GM12878 (cell line): ENCODE measurements around the gene GRIK4. TPM values are rescaled to one million over a fixed set of nuclear protein-coding genes. Genes with fewer than 3 reads are reported as not detected.
A peak's percentile ranks its signal among the peaks of the same experiment; 100 is the strongest.

Experiments used
- ATAC-seq: fragments of 200-7000 bp; cut with Tn5 transposase; 3 replicates; pipeline ENCODE4 v1.9.1; 2020; ENCODE audit warnings: mild to moderate bottlenecking, moderate library complexity
- BruUV-seq: library from RNA; stranded (reverse); fragments of 400-500 nt; replicated peaks from 2 replicates; lab custom pipeline; 2021; lab: Mats Ljungman, UMichigan
- CTCF ChIA-PET: fragments of 300-600 bp; sonication (Branson Sonifier 250); formaldehyde crosslinking; extraction: SDS; loops from one replicate; lab custom pipeline; 2021; ENCODE audit warnings: inconsistent platforms; lab: Yijun Ruan, JAX
- POLR2A ChIA-PET: fragments of 350-600 bp; formaldehyde crosslinking; extraction: SDS; loops from one replicate; lab custom pipeline; 2021; ENCODE audit warnings: inconsistent platforms; lab: Charles Lee
- RAD21 ChIA-PET: fragments of 300-600 bp; sonication (Branson Sonifier 250); formaldehyde crosslinking; loops from one replicate; lab custom pipeline; 2023; ENCODE audit warnings: antibody characterized with exemption; ENCODE audit not compliant: unreplicated experiment; lab: Charles Lee
- SMC1A ChIA-PET: fragments of 300-600 bp; sonication (Branson Sonifier 250); formaldehyde crosslinking; loops from one replicate; lab custom pipeline; 2023; ENCODE audit not compliant: unreplicated experiment, uncharacterized antibody; lab: Charles Lee
- DNase-seq: peaks from one replicate; pipeline ENCODE4 v3.0.0-alpha.2; 2011; ENCODE audit warnings: low read depth, low spot score
- FAIRE-seq: peaks from 3 replicates; lab custom pipeline; 2011; peaks lifted over from hg19 to GRCh38; lab: Jason Lieb, UNC
- H2AFZ ChIP-seq: 2 replicates; pipeline ENCODE4 v1.6.0; 2011; ENCODE audit warnings: low read depth, low read length, control low read depth; ENCODE audit not compliant: control insufficient read depth
- H3K27ac ChIP-seq: 2 replicates; pipeline ENCODE4 v1.5.1; 2011; ENCODE audit warnings: control low read depth; ENCODE audit not compliant: control insufficient read depth, insufficient read depth
- H3K27me3 ChIP-seq, 2 experiments: replicated peaks in 1 of 2; 2 replicates each; pipeline versions ENCODE4 v1.6.0 to v1.6.1; 2011; ENCODE audit warnings: low read length in 1 of 2; ENCODE audit not compliant: control insufficient read depth in 2 of 2, insufficient read depth in 2 of 2
- H3K36me3 ChIP-seq, 2 experiments: 2 replicates each; pipeline ENCODE4 v1.5.1; 2011; ENCODE audit warnings: low read length in 1 of 2; ENCODE audit not compliant: control insufficient read depth in 2 of 2, insufficient read depth in 2 of 2
- H3K4me1 ChIP-seq: 2 replicates; pipeline ENCODE4 v1.6.1; 2011; ENCODE audit warnings: mild to moderate bottlenecking, low read length, moderate library complexity, mixed read lengths; ENCODE audit not compliant: control insufficient read depth, insufficient read depth
- H3K4me2 ChIP-seq: 2 replicates; pipeline ENCODE4 v1.6.0; 2011; ENCODE audit warnings: control low read depth; ENCODE audit not compliant: control insufficient read depth, insufficient read depth
- H3K4me3 ChIP-seq: fragments of 200-600 bp; sonication (generic); 2 replicates; pipeline ENCODE4 v1.5.1; 2016
- H3K79me2 ChIP-seq: 2 replicates; pipeline ENCODE4 v1.6.0; 2011; ENCODE audit warnings: low read length; ENCODE audit not compliant: control insufficient read depth, insufficient read depth
- H3K9ac ChIP-seq: 2 replicates; pipeline ENCODE4 v1.8.0; 2011; ENCODE audit warnings: low read length, control low read depth, mixed read lengths; ENCODE audit not compliant: control insufficient read depth, insufficient read depth
- H3K9me3 ChIP-seq: replicated peaks from 3 replicates; pipeline ENCODE4 v1.5.1; 2011; ENCODE audit warnings: mild to moderate bottlenecking, low read length; ENCODE audit not compliant: control insufficient read depth, insufficient read depth
- H4K20me1 ChIP-seq: 2 replicates; pipeline ENCODE4 v1.6.0; 2011; ENCODE audit not compliant: control insufficient read depth, insufficient read depth
- CTCF ChIP-seq, 3 experiments: IDR thresholded peaks in 2 of 3; conservative IDR thresholded peaks in 1 of 3; 2 replicates each; pipeline ENCODE4 v1.5.1; 2011; ENCODE audit warnings: low read depth in 3 of 3, low read length in 3 of 3, mild to moderate bottlenecking in 3 of 3, control low read depth in 2 of 3, moderate library complexity in 2 of 3, inconsistent platforms in 1 of 3, mixed read lengths in 1 of 3; ENCODE audit not compliant: control insufficient read depth in 2 of 3, insufficient read depth in 1 of 3; ENCODE audit errors: extremely low read depth in 1 of 3
- ETV6 ChIP-seq, 2 experiments: fragments of 450-650 bp in 1 of 2; IDR thresholded peaks in 1 of 2; conservative IDR thresholded peaks in 1 of 2; 2 replicates each; pipeline ENCODE4 v1.6.1; 2014; ENCODE audit warnings: antibody characterized with exemption in 1 of 2, borderline replicate concordance in 1 of 2, low read depth in 1 of 2, mild to moderate bottlenecking in 1 of 2, moderate library complexity in 1 of 2
- NR2C2 ChIP-seq: IDR thresholded peaks from 2 replicates; pipeline ENCODE4 v1.6.1; 2011; ENCODE audit warnings: borderline replicate concordance, low read depth; ENCODE audit not compliant: control insufficient read depth, insufficient read length
- PRDM15 ChIP-seq: fragments of 450-650 bp; formaldehyde crosslinking; IDR thresholded peaks from 2 replicates; pipeline ENCODE4 v1.4.0; 2020; ENCODE audit warnings: mild to moderate bottlenecking, moderate library complexity
- ZNF687 ChIP-seq: fragments of 450-650 bp; IDR thresholded peaks from 2 replicates; pipeline ENCODE4 v1.6.1; 2017; ENCODE audit warnings: mild to moderate bottlenecking, moderate library complexity
- WGBS: methylation state at CpG from one replicate; pipeline ENCODE4 v1.1.6; 2016; ENCODE audit warnings: low lambda C conversion rate; ENCODE audit not compliant: insufficient replicate concordance, insufficient coverage; ENCODE audit errors: missing lambda C conversion rate; 5-methylcytosine and 5-hydroxymethylcytosine counted together
- in situ Hi-C: fragments of 300-500 bp; cut with MboI; formaldehyde crosslinking; loops from 9 replicates; pipeline ENCODE4 v1.14.3; 2018; ENCODE audit warnings: mixed read lengths
- intact Hi-C: fragments of 100-400 bp; cut with micrococcal nuclease; formaldehyde crosslinking; loops from one replicate; pipeline ENCODE4 v1.14.2; 2022; ENCODE audit not compliant: unreplicated experiment
- polyA plus RNA-seq, 11 experiments: library from polyadenylated mRNA; depleted of rRNA in 4 of 11; unstranded in 6 of 11; stranded (reverse) in 5 of 11; fragments of >200 nt; fragmentation: Nextera tagmentation in 4 of 11; fragmentation: Illumina TruSeq in 1 of 11; extraction: Ambion mirVana in 4 of 11; extraction: Trizol in 1 of 11; gene quantifications; 1 replicate in 1 of 11; 2 replicates in 10 of 11; pipeline versions ENCODE4 v1.2.1 to v1.2.3, GENCODE V29; 2011 to 2016; ENCODE audit warnings: inconsistent platforms in 2 of 11, missing spikeins in 2 of 11, low read depth in 1 of 11
- total RNA-seq, 4 experiments: library from RNA; depleted of rRNA in 3 of 4; stranded (reverse); fragments of >200 nt in 3 of 4; fragmentation: Illumina TruSeq in 1 of 4; extraction: Trizol in 1 of 4; gene quantifications; 2 replicates each; pipeline versions ENCODE4 v1.2.1 to v1.2.3, GENCODE V29; 2013 to 2021

GRIK4 gene
- total and polyA plus RNA-seq, 10 of the 15 experiments (the other 5 are each of a cell fraction or from before 2014, with no cell fraction given): 0.33 to 3.6 (median 0.72) TPM

GRCh38 chr11:120695939-120696338, 184.4 kb downstream of the GRIK4 start (continued):
- TF ChIP-seq PRDM15 (no peak), CTCF (IDR thresholded peaks at IDR 0.05 in 2 of 3, conservative IDR thresholded peaks at IDR 0.05 in 1 of 3; ENCODE audit: control insufficient read depth in 2 of 3, extremely low read depth in 1 of 3, insufficient read depth in 1 of 3, low read depth in 3 of 3, low read length in 3 of 3) (no peak)
- TF ChIP-seq, all 136 proteins: peak for 0

- Histone ChIP-seq H3K4me2 (no peak overlapping the region), H3K27ac (no peak overlapping the region), H3K4me1 (peaks cover 1% of the 10 kb centered on the region; the same call in 1 of the 2 replicates), H3K4me3 (no peak overlapping the region), H2AFZ (no peak overlapping the region), H3K9me3 (no peaks in the 10 kb centered on the region), H3K27me3 (no peaks in the 10 kb centered on the region), H3K9ac (no peak overlapping the region), H3K36me3 (no peaks in the 10 kb centered on the region; a peak in 1 of 4 replicates), H4K20me1 (no peaks in the 10 kb centered on the region), H3K79me2 (no peaks in the 10 kb centered on the region)
- SMC1A ChIA-PET: interaction anchor here (0.6 to 2.3 kb wide), 2 partner anchors 12 to 56 kb away, joined by 3 to 12 read pairs; no protein-coding TSS in a partner anchor
- FAIRE-seq (no peak), DNase-seq (no peak), ATAC-seq (peak; percentile 32; the same call in 1 of the 3 replicates)
- BruUV-seq: no TSS peak
- WGBS: 52% methylated on average over 8 of the region's 11 CpGs
- RAD21 ChIA-PET: interaction anchor here (1.4 to 2.1 kb wide), 2 partner anchors 12 to 19 kb away, joined by 4 to 7 read pairs; no protein-coding TSS in a partner anchor
- intact Hi-C loops (no loop called here), in situ Hi-C loops (no loop called here)
- CTCF ChIA-PET: interaction anchor here (0.6 to 5.9 kb wide), 16 partner anchors 8 to 392 kb away, joined by 3 to 32 read pairs (median 5); no protein-coding TSS in a partner anchor
- POLR2A ChIA-PET: interaction anchor here (0.6 kb wide), 1 partner anchor 364 kb away, joined by 3 read pairs; no protein-coding TSS in a partner anchor
- TF ChIP-seq ZNF687 (no peak), NR2C2 (no peak), ETV6 (conservative IDR thresholded peaks at IDR 0.05 in 1 of 2, IDR thresholded peaks at IDR 0.05 in 1 of 2; ENCODE audit: borderline replicate concordance in 1 of 2, low read depth in 1 of 2) (no peak), CTCF (IDR thresholded peaks at IDR 0.05 in 2 of 3, conservative IDR thresholded peaks at IDR 0.05 in 1 of 3; ENCODE audit: control insufficient read depth in 2 of 3, extremely low read depth in 1 of 3, insufficient read depth in 1 of 3, low read depth in 3 of 3, low read length in 3 of 3) (peak in 2 of 3 experiments; percentile 18 to 40; a peak in 3 of 6 replicates)
These were observed 185.2 kb downstream of the GRIK4 start for GRCh38 chr11:120696597-120697218.
